HFFc6 (cell line): ENCODE results near the gene C11orf97. TPM values are rescaled to one million over a fixed set of nuclear protein-coding genes. Genes with fewer than 3 reads are reported as not detected.

Experiments
- DNase-seq: peaks from one replicate; pipeline ENCODE4 v3.0.0-alpha.2; 2018
- H3K27ac Mint-ChIP-seq: 2 replicates; pipeline ENCODE4 v1.8.0; 2020; ENCODE audit warnings: mild to moderate bottlenecking, mixed read lengths
- H3K27me3 Mint-ChIP-seq: 2 replicates; pipeline ENCODE4 v1.8.0; 2021; ENCODE audit warnings: mild to moderate bottlenecking, moderate library complexity, mixed read lengths; ENCODE audit not compliant: insufficient read depth
- H3K36me3 Mint-ChIP-seq: 2 replicates; pipeline ENCODE4 v1.8.0; 2021; ENCODE audit warnings: low read depth, mixed read lengths
- H3K4me1 Mint-ChIP-seq: 2 replicates; pipeline ENCODE4 v1.8.0; 2020; ENCODE audit warnings: low read depth, mixed read lengths
- H3K4me3 Mint-ChIP-seq: 2 replicates; pipeline ENCODE4 v1.8.0; 2020; ENCODE audit warnings: mild to moderate bottlenecking, moderate library complexity, mixed read lengths
- H3K9me3 Mint-ChIP-seq: 2 replicates; pipeline ENCODE4 v1.8.0; 2020; ENCODE audit warnings: mild to moderate bottlenecking, mixed read lengths
- total RNA-seq, 6 experiments: library from RNA; stranded (reverse); fragmentation: NEBNext Ultra II Directional; extraction: Animal tissue kit (Norgen Biotek cat#: 25700); gene quantifications; 2 replicates in 1 of 6; 3 replicates in 5 of 6; pipeline ENCODE4 v1.2.3, GENCODE V29; 2021
- TF ChIP-seq, protein P1 (sequence below): fragments of 200-600 bp; sonication (generic); IDR thresholded peaks from 2 replicates; pipeline ENCODE4 v1.5.0; 2021; ENCODE audit warnings: antibody characterized with exemption, mild to moderate bottlenecking

The C11orf97 gene
- total RNA-seq, 6 experiments from 2014 or later = not detected

DNA sequence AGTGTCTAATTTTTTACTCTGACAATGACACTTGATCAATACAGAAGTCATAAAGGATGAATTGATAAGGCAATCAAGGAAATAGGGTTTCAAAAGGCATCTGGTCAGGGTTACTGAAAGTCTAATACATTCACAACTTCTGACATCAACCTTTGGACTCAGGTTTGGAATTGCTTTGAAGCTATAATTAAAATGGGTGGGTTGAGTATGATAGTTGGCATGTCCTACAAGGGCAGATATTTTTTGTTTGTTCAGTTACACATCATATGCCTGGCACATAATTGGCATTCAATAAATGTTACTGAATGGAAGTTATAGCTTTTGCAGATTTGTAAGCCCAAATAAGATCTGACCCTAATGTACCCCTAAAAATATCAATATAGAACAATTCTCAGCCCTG is 24.1 kb downstream of the C11orf97 start:
- no peak overlapping the region for H3K27ac Mint-ChIP-seq
- H3K9me3 Mint-ChIP-seq = no peaks in the 10 kb centered on the region
- peaks cover 18% of the 10 kb centered on the region for H3K27me3 Mint-ChIP-seq
- no peak for DNase-seq
- no peak overlapping the region for H3K4me3 Mint-ChIP-seq
- TF ChIP-seq, protein P1, sequence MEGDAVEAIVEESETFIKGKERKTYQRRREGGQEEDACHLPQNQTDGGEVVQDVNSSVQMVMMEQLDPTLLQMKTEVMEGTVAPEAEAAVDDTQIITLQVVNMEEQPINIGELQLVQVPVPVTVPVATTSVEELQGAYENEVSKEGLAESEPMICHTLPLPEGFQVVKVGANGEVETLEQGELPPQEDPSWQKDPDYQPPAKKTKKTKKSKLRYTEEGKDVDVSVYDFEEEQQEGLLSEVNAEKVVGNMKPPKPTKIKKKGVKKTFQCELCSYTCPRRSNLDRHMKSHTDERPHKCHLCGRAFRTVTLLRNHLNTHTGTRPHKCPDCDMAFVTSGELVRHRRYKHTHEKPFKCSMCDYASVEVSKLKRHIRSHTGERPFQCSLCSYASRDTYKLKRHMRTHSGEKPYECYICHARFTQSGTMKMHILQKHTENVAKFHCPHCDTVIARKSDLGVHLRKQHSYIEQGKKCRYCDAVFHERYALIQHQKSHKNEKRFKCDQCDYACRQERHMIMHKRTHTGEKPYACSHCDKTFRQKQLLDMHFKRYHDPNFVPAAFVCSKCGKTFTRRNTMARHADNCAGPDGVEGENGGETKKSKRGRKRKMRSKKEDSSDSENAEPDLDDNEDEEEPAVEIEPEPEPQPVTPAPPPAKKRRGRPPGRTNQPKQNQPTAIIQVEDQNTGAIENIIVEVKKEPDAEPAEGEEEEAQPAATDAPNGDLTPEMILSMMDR = no peak
- no peaks in the 10 kb centered on the region for H3K36me3 Mint-ChIP-seq
- H3K4me1 Mint-ChIP-seq = peaks cover 11% of the 10 kb centered on the region; the same call in 1 of the 2 replicates

DNA sequence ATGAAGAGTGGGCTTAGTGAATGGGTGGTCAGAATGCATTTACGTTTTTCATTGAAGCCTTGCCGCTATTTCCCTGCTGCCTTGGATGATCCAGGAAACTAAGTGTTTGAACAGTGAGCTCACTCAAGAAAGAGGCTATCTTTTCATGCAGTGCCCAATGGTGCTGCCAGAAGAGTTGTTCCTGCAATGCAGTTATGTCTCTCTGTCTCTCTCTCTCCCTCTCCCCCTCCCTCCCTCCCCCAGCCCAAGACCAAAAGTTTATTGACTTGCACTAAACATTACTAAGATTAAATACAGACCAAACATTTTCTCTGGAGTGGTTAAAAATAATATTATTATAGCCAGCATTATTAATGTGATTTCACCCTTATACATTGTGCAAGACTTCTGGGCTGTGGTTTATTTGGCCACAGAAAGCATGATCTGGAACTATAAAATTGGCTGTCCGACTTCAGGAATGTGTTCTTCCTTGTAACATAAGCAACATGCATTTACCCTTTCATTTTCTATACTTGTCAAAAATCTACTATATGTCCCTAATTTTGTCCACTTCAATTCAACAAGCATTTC is 24.9 kb downstream of the C11orf97 start:
- H3K27me3 Mint-ChIP-seq = peaks cover 18% of the 10 kb centered on the region

DNA sequence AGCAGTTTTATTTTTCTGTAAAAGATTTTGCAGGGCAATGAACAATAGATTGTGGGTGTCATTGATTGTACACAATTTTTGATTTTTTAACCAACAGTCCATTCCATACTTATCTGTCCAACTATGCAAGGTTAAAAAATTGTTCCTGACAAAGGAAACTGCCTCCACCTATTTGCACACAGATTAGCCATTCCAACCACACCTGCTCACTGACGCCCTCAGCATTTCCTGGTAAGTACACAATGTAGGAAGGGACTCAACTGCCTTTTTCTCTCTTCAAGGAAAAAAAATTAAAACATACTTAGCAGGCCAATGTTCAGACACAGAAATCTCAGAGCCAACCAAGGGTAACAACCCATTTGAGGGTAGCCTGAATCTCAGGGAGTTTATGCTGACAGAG is 27.2 kb downstream of the C11orf97 start:
- Mint-ChIP-seq H3K4me3 (no peak overlapping the region), H3K27me3 (peaks cover 12% of the 10 kb centered on the region), H3K9me3 (no peaks in the 10 kb centered on the region), H3K27ac (no peak overlapping the region), H3K4me1 (peaks cover 22% of the 10 kb centered on the region; the same call in 1 of the 2 replicates), H3K36me3 (no peaks in the 10 kb centered on the region)
- TF ChIP-seq, protein P1 = no peak
- no peak for DNase-seq

More for the DNA sequence above, 24.9 kb downstream of the C11orf97 start:
- Mint-ChIP-seq H3K4me3 (no peak overlapping the region), H3K4me1 (peaks cover 11% of the 10 kb centered on the region; the same call in 1 of the 2 replicates), H3K36me3 (no peaks in the 10 kb centered on the region), H3K27ac (no peak overlapping the region), H3K9me3 (no peaks in the 10 kb centered on the region)
- TF ChIP-seq, protein P1 = no peak
- peak; percentile 27 for DNase-seq

DNA sequence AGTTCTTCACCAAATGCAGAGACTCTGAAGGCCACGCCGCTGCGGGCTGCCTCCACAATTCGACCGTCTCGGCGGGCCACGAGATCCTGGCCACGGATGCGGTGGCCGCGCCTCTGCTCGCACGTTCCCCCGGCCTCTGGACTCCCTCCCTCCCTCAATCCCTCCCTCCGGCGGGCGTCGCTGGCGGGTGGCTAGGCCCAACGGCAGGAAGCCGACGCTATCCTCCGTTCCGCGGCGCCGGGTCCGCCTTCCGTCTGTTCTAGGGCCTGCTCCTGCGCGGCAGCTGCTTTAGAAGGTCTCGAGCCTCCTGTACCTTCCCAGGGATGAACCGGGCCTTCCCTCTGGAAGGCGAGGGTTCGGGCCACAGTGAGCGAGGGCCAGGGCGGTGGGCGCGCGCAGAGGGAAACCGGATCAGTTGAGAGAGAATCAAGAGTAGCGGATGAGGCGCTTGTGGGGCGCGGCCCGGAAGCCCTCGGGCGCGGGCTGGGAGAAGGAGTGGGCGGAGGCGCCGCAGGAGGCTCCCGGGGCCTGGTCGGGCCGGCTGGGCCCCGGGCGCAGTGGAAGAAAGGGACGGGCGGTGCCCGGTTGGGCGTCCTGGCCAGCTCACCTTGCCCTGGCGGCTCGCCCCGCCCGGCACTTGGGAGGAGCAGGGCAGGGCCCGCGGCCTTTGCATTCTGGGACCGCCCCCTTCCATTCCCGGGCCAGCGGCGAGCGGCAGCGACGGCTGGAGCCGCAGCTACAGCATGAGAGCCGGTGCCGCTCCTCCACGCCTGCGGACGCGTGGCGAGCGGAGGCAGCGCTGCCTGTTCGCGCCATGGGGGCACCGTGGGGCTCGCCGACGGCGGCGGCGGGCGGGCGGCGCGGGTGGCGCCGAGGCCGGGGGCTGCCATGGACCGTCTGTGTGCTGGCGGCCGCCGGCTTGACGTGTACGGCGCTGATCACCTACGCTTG is 31.7 kb downstream of the C11orf97 start, which contains the start of gene FUT4:
TSS of gene FUT4 (plus strand) at position 227 of the 951 bp plus-strand sequence. CDS start at position 440, 213 bp downstream.
- Mint-ChIP-seq H3K27ac (peak within 1 kb of the TSS; percentile 98), H3K27me3 (peaks cover 9% of the 10 kb centered on the region; the same call in 1 of the 2 replicates), H3K9me3 (no peaks in the 10 kb centered on the region), H3K36me3 (peaks cover 6% of the 10 kb centered on the region; the same call in 1 of the 2 replicates), H3K4me3 (peak within 1 kb of the TSS; percentile 90), H3K4me1 (peaks cover 35% of the 10 kb centered on the region)
- TF ChIP-seq, protein P1 = no peak
- DNase-seq = peak; percentile 39

DNA sequence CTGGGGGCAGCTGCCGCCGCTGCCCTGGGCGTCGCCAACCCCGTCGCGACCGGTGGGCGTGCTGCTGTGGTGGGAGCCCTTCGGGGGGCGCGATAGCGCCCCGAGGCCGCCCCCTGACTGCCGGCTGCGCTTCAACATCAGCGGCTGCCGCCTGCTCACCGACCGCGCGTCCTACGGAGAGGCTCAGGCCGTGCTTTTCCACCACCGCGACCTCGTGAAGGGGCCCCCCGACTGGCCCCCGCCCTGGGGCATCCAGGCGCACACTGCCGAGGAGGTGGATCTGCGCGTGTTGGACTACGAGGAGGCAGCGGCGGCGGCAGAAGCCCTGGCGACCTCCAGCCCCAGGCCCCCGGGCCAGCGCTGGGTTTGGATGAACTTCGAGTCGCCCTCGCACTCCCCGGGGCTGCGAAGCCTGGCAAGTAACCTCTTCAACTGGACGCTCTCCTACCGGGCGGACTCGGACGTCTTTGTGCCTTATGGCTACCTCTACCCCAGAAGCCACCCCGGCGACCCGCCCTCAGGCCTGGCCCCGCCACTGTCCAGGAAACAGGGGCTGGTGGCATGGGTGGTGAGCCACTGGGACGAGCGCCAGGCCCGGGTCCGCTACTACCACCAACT is 32.5 kb downstream of the C11orf97 start:
- Mint-ChIP-seq H3K9me3 (no peaks in the 10 kb centered on the region), H3K4me1 (peaks cover 35% of the 10 kb centered on the region), H3K36me3 (peaks cover 6% of the 10 kb centered on the region; the same call in 1 of the 2 replicates), H3K4me3 (peak overlapping the region; percentile 71; the same call in 1 of the 2 replicates), H3K27me3 (peaks cover 4% of the 10 kb centered on the region; the same call in 1 of the 2 replicates), H3K27ac (no peak overlapping the region)
- no peak for DNase-seq
- TF ChIP-seq, protein P1 = no peak
